Measurements from ENCODE around the gene CADPS2.
"Not testable (repeated sequence)": the region's sequence is repeated elsewhere in the genome, so short reads cannot be mapped to it uniquely, and the experiment has no call there.

Gene CADPS2

GRCh38 chr7:122658856-122659255 is 227.4 kb downstream of the CADPS2 start:
- DNase-seq = no peak

- DNase-seq = no peak
These were observed 232.6 kb downstream of the CADPS2 start for GRCh38 chr7:122653685-122654084.

- no peak for DNase-seq
These were observed 233.4 kb downstream of the CADPS2 start for GRCh38 chr7:122652876-122653275.

- DNase-seq = no peak
These were observed 234.8 kb downstream of the CADPS2 start for GRCh38 chr7:122651451-122651850.

GRCh38 chr7:122643250-122643649 is 243.0 kb downstream of the CADPS2 start:
- no peak for DNase-seq

GRCh38 chr7:122638459-122638858 is 247.8 kb downstream of the CADPS2 start:
- no peak for DNase-seq

- DNase-seq = no peak
These were observed 248.5 kb downstream of the CADPS2 start for GRCh38 chr7:122637784-122638183.

GRCh38 chr7:122635481-122635880 is 250.8 kb downstream of the CADPS2 start:
- DNase-seq = not testable (repeated sequence)

GRCh38 chr7:122633472-122633871 is 252.8 kb downstream of the CADPS2 start:
- DNase-seq = no peak

GRCh38 chr7:122632238-122632637 is 254.0 kb downstream of the CADPS2 start:
- DNase-seq = no peak

- DNase-seq = no peak
These were observed 256.8 kb downstream of the CADPS2 start for GRCh38 chr7:122629412-122629953.

- DNase-seq = no peak
These were observed 257.4 kb downstream of the CADPS2 start for GRCh38 chr7:122628651-122629411.

- DNase-seq = no peak
These were observed 259.5 kb downstream of the CADPS2 start for GRCh38 chr7:122626785-122627184.

- peak; percentile 58 for DNase-seq
These were observed 263.6 kb downstream of the CADPS2 start for GRCh38 chr7:122622682-122623081.

- DNase-seq = no peak
These were observed 266.6 kb downstream of the CADPS2 start for GRCh38 chr7:122619664-122620063.

- DNase-seq = no peak
These were observed 267.6 kb downstream of the CADPS2 start for GRCh38 chr7:122618585-122619189.

- DNase-seq = no peak
These were observed 269.3 kb downstream of the CADPS2 start for GRCh38 chr7:122616951-122617350.

- no peak for DNase-seq
These were observed 280.3 kb downstream of the CADPS2 start for GRCh38 chr7:122605929-122606328.

- no peak for DNase-seq
These were observed 282.0 kb downstream of the CADPS2 start for GRCh38 chr7:122604251-122604650.

- DNase-seq = no peak
These were observed 283.5 kb downstream of the CADPS2 start for GRCh38 chr7:122602800-122603199.

GRCh38 chr7:122600630-122601029 is 285.6 kb downstream of the CADPS2 start:
- no peak for DNase-seq

GRCh38 chr7:122600042-122600441 is 286.2 kb downstream of the CADPS2 start:
- DNase-seq = no peak

GRCh38 chr7:122597277-122597676 is 289.0 kb downstream of the CADPS2 start:
- DNase-seq = no peak

- no peak for DNase-seq
These were observed 290.4 kb downstream of the CADPS2 start for GRCh38 chr7:122595885-122596284.

Measured in NCI-H2171 treated with DMSO at 0.1 percent for 48 hours (cell line).